Esophagus muscularis mucosa (tissue), 4 donors: Measurements from ENCODE around the gene S100A2.

Source experiments
- CTCF ChIP-seq, 3 experiments: fragments of 200-600 bp in 2 of 3; fragments of 450-650 bp in 1 of 3; sonication (generic) in 2 of 3; IDR thresholded peaks; one replicate each; pipeline ENCODE4 v1.5.1; 2017 to 2019; ENCODE audit warnings: antibody characterized with exemption in 3 of 3, mild to moderate bottlenecking in 2 of 3, moderate library complexity in 1 of 3
- EP300 ChIP-seq: sonication (generic); formaldehyde crosslinking; IDR thresholded peaks from one replicate; pipeline ENCODE4 v1.6.1; 2017; ENCODE audit warnings: antibody characterized with exemption
- POLR2A ChIP-seq: fragments of 450-650 bp; IDR thresholded peaks from one replicate; pipeline ENCODE4 v1.6.1; 2017; ENCODE audit warnings: antibody characterized with exemption, moderate library complexity, mild to moderate bottlenecking, low read depth

- TF ChIP-seq EP300, result no peak
- TF ChIP-seq POLR2A, result no peak
- TF ChIP-seq CTCF (IDR thresholded peaks at IDR 0.05), result no peak
These were observed 48.7 kb upstream of the S100A2 start for GRCh38 chr1:153614189-153614900.
